Islet precursor cell (in vitro differentiated cells): ENCODE measurements around the gene FAM83C.

Experiments used
- DNase-seq: peaks from one replicate; pipeline ENCODE4 v3.0.0-alpha.2; 2018

FAM83C gene

GRCh38 chr20:35298264-35298663 is 6.0 kb upstream of the FAM83C start:
- DNase-seq = no peak

- no peak for DNase-seq
These were observed 5.5 kb upstream of the FAM83C start for GRCh38 chr20:35297740-35298139.

- DNase-seq = peak; percentile 57
These were observed 4.9 kb upstream of the FAM83C start for GRCh38 chr20:35297155-35297554.

- DNase-seq = peak; percentile 93
These were observed 3.9 kb upstream of the FAM83C start for GRCh38 chr20:35296101-35296554.

- no peak for DNase-seq
These were observed 3.4 kb upstream of the FAM83C start for GRCh38 chr20:35295674-35296073.

- DNase-seq = no peak
These were observed 2.8 kb upstream of the FAM83C start for GRCh38 chr20:35295058-35295457.

- no peak for DNase-seq
These were observed 2.1 kb upstream of the FAM83C start for GRCh38 chr20:35294293-35294685.

GRCh38 chr20:35293303-35294292 is 1.4 kb upstream of the FAM83C start:
- DNase-seq = no peak

GRCh38 chr20:35292504-35293285 is 470 bp upstream of the FAM83C start:
- peak; percentile 54 for DNase-seq

- no peak for DNase-seq
These were observed 1.3 kb downstream of the FAM83C start for GRCh38 chr20:35290887-35291417.

- DNase-seq = peak; percentile 57
These were observed 1.9 kb downstream of the FAM83C start for GRCh38 chr20:35290186-35290886.

- no peak for DNase-seq
These were observed 3.7 kb downstream of the FAM83C start for GRCh38 chr20:35288325-35289060.

GRCh38 chr20:35287509-35288324 is 4.5 kb downstream of the FAM83C start:
- no peak for DNase-seq

- DNase-seq = no peak
These were observed 5.2 kb downstream of the FAM83C start for GRCh38 chr20:35286899-35287508.

GRCh38 chr20:35286077-35286898 is 5.9 kb downstream of the FAM83C start:
- DNase-seq = no peak

GRCh38 chr20:35285806-35286076 is 6.5 kb downstream of the FAM83C start:
- no peak for DNase-seq

GRCh38 chr20:35284992-35285805 is 7.0 kb downstream of the FAM83C start:
- DNase-seq = no peak

- peak; percentile 95 for DNase-seq
These were observed 7.8 kb downstream of the FAM83C start, which contains the start of gene EIF6 for GRCh38 chr20:35284267-35284991. Gene EIF6 (minus strand): TSS chr20:35284772. CDS start chr20:35284487, 285 bp downstream.
